ENCODE measurements around the gene PLCH1. TPM values are rescaled to one million over a fixed set of nuclear protein-coding genes. Genes with fewer than 3 reads are reported as not detected.

Gene PLCH1
- total and polyA plus RNA-seq, 10 of the 15 experiments (the other 5 are each of a cell fraction or from before 2014, with no cell fraction given) = 0.03 to 0.22 (median 0.04) TPM; not detected in 5

- H3K4me2 ChIP-seq (ENCODE audit: control insufficient read depth, insufficient read depth) = no peak overlapping the region
- intact Hi-C loops (cut with micrococcal nuclease; ENCODE audit: unreplicated experiment) = no loop called here
- FAIRE-seq (no peak), ATAC-seq (no peak), DNase-seq (ENCODE audit: low read depth, low spot score) (no peak)
- H3K36me3 ChIP-seq (ENCODE audit: control insufficient read depth in 2 of 2, insufficient read depth in 2 of 2, low read length in 1 of 2) = no peaks in the 10 kb centered on the region
- no peaks in the 10 kb centered on the region for H4K20me1 ChIP-seq (ENCODE audit: control insufficient read depth, insufficient read depth)
- no peak overlapping the region for H2AFZ ChIP-seq (ENCODE audit: control insufficient read depth, low read depth, low read length)
- ChIA-PET RAD21 (ENCODE audit: unreplicated experiment) (no interaction called here), CTCF (no interaction called here), SMC1A (ENCODE audit: uncharacterized antibody, unreplicated experiment) (interaction anchor here (0.9 kb wide), 1 partner anchor 26 kb away, joined by 3 read pairs; no protein-coding TSS in a partner anchor), POLR2A (no interaction called here)
- no peaks in the 10 kb centered on the region for H3K4me1 ChIP-seq (ENCODE audit: control insufficient read depth, insufficient read depth, low read length)
- H3K9me3 ChIP-seq (replicated peaks; ENCODE audit: control insufficient read depth, insufficient read depth, low read length) = no peaks in the 10 kb centered on the region
- no peak overlapping the region for H3K4me3 ChIP-seq
- H3K27ac ChIP-seq (ENCODE audit: control insufficient read depth, insufficient read depth) = no peak overlapping the region
- no TSS peak for BruUV-seq (replicated peaks)
- H3K79me2 ChIP-seq (ENCODE audit: control insufficient read depth, insufficient read depth, low read length) = no peaks in the 10 kb centered on the region
- in situ Hi-C loops (cut with MboI) = no loop called here
- no peak for TF ChIP-seq HDGF (IDR thresholded peaks at IDR 0.05)
- TF ChIP-seq HDAC6 (IDR thresholded peaks at IDR 0.05; ENCODE audit: unreplicated experiment) = no peak
- TF ChIP-seq NKRF (conservative IDR thresholded peaks at IDR 0.05) = no peak
- TF ChIP-seq RELA (IDR thresholded peaks at IDR 0.05; ENCODE audit: borderline replicate concordance, partially characterized antibody) = no peak
- no peak for TF ChIP-seq NFYA (IDR thresholded peaks at IDR 0.05; ENCODE audit: borderline replicate concordance, low read depth, low read length)
- no peak for TF ChIP-seq CBX3 (IDR thresholded peaks at IDR 0.05; ENCODE audit: borderline replicate concordance, low read depth)
- no peak overlapping the region for H3K9ac ChIP-seq (ENCODE audit: control insufficient read depth, insufficient read depth, low read length)
- no peaks in the 10 kb centered on the region for H3K27me3 ChIP-seq (replicated peaks in 1 of 2; ENCODE audit: control insufficient read depth in 2 of 2, insufficient read depth in 2 of 2, low read length in 1 of 2)
Observed at GRCh38 chr3:155409336-155409735, 335.5 kb downstream of the PLCH1 start.

- ChIA-PET RAD21 (ENCODE audit: unreplicated experiment) (no interaction called here), SMC1A (ENCODE audit: uncharacterized antibody, unreplicated experiment) (no interaction called here)
- TF ChIP-seq ASH2L (IDR thresholded peaks at IDR 0.05; ENCODE audit: borderline replicate concordance, low read depth) (no peak), RCOR1 (conservative IDR thresholded peaks at IDR 0.05; ENCODE audit: low read depth, low read length) (no peak), ELK1 (IDR thresholded peaks at IDR 0.05; ENCODE audit: low read depth, low read length) (no peak), STAT3 (IDR thresholded peaks at IDR 0.05; ENCODE audit: low read depth, low read length) (no peak), SUPT20H (IDR thresholded peaks at IDR 0.05; ENCODE audit: borderline replicate concordance, control insufficient read depth, low read depth, low read length) (no peak), ZNF217 (IDR thresholded peaks at IDR 0.05) (no peak), NRF1 (conservative IDR thresholded peaks at IDR 0.05; ENCODE audit: low read depth, low read length) (no peak), ZBTB33 (IDR thresholded peaks at IDR 0.05) (no peak)
Observed at GRCh38 chr3:155407971-155408370, 336.9 kb downstream of the PLCH1 start.

More at GRCh38 chr3:155407971-155408370, 336.9 kb downstream of the PLCH1 start:
- no peak for DNase-seq (ENCODE audit: low read depth, low spot score)
- Histone ChIP-seq H2AFZ (ENCODE audit: control insufficient read depth, low read depth, low read length) (no peak overlapping the region), H4K20me1 (ENCODE audit: control insufficient read depth, insufficient read depth) (no peaks in the 10 kb centered on the region), H3K4me2 (ENCODE audit: control insufficient read depth, insufficient read depth) (no peak overlapping the region), H3K79me2 (ENCODE audit: control insufficient read depth, insufficient read depth, low read length) (no peaks in the 10 kb centered on the region), H3K27me3 (replicated peaks in 1 of 2; ENCODE audit: control insufficient read depth in 2 of 2, insufficient read depth in 2 of 2, low read length in 1 of 2) (no peaks in the 10 kb centered on the region), H3K9me3 (replicated peaks; ENCODE audit: control insufficient read depth, insufficient read depth, low read length) (no peaks in the 10 kb centered on the region), H3K36me3 (ENCODE audit: control insufficient read depth in 2 of 2, insufficient read depth in 2 of 2, low read length in 1 of 2) (no peaks in the 10 kb centered on the region), H3K9ac (ENCODE audit: control insufficient read depth, insufficient read depth, low read length) (no peak overlapping the region), H3K4me3 (no peak overlapping the region), H3K27ac (ENCODE audit: control insufficient read depth, insufficient read depth) (no peak overlapping the region), H3K4me1 (ENCODE audit: control insufficient read depth, insufficient read depth, low read length) (no peaks in the 10 kb centered on the region)
- no peak for FAIRE-seq
- 9% methylated on average over 3 of the region's 3 CpGs for WGBS (ENCODE audit: insufficient coverage, insufficient replicate concordance, low lambda C conversion rate, missing lambda C conversion rate)
- ATAC-seq = no peak
- in situ Hi-C loops (cut with MboI) = no loop called here
- BruUV-seq (replicated peaks) = no TSS peak
- POLR2A ChIA-PET = no interaction called here
- CTCF ChIA-PET = no interaction called here
- intact Hi-C loops (cut with micrococcal nuclease; ENCODE audit: unreplicated experiment) = no loop called here
